ENCODE results near the gene FOXR1. TPM values are rescaled to one million over a fixed set of nuclear protein-coding genes. Genes with fewer than 3 reads are reported as not detected.
A peak's percentile ranks its signal among the peaks of the same experiment; 100 is the strongest.

FOXR1 gene
- total and polyA plus RNA-seq, 12 donors = 0.22 TPM; not detected in 11

- intact Hi-C loops (cut with DNase I) = no loop called here
- no peak for TF ChIP-seq POLR2A (IDR thresholded peaks at IDR 0.05)
- TF ChIP-seq, protein P1, sequence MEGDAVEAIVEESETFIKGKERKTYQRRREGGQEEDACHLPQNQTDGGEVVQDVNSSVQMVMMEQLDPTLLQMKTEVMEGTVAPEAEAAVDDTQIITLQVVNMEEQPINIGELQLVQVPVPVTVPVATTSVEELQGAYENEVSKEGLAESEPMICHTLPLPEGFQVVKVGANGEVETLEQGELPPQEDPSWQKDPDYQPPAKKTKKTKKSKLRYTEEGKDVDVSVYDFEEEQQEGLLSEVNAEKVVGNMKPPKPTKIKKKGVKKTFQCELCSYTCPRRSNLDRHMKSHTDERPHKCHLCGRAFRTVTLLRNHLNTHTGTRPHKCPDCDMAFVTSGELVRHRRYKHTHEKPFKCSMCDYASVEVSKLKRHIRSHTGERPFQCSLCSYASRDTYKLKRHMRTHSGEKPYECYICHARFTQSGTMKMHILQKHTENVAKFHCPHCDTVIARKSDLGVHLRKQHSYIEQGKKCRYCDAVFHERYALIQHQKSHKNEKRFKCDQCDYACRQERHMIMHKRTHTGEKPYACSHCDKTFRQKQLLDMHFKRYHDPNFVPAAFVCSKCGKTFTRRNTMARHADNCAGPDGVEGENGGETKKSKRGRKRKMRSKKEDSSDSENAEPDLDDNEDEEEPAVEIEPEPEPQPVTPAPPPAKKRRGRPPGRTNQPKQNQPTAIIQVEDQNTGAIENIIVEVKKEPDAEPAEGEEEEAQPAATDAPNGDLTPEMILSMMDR (IDR thresholded peaks at IDR 0.05) = no peak
- 56 to 70% (median 60%) methylated on average over 7 to 8 of the region's 8 CpGs for WGBS, 4 donors
- H3K27ac ChIP-seq = no peak overlapping the region
- H3K27me3 ChIP-seq = no peaks in the 10 kb centered on the region
- H3K36me3 ChIP-seq (replicated peaks in 1 of 2) = no peaks in the 10 kb centered on the region
- no peak for DNase-seq
- no peak overlapping the region for H3K4me3 ChIP-seq
- H3K9me3 ChIP-seq (replicated peaks in 1 of 3) = no peaks in the 10 kb centered on the region
- H3K4me1 ChIP-seq (replicated peaks in 1 of 2) = no peaks in the 10 kb centered on the region
Observed at GRCh38 chr11:118939404-118939915, 32.1 kb upstream of the FOXR1 start.

- Histone ChIP-seq H3K4me1 (replicated peaks in 1 of 2) (no peaks in the 10 kb centered on the region), H3K27ac (no peak overlapping the region), H3K36me3 (replicated peaks in 1 of 2) (no peaks in the 10 kb centered on the region), H3K27me3 (no peaks in the 10 kb centered on the region), H3K4me3 (no peak overlapping the region), H3K9me3 (replicated peaks in 1 of 3) (no peaks in the 10 kb centered on the region)
- intact Hi-C loops (cut with DNase I) = no loop called here
- peak in 3 of 7 donors; percentile 21 to 32 (median 29) for DNase-seq
- WGBS, 4 donors = 54 to 73% (median 55%) methylated on average over 8 to 13 of the region's 13 CpGs
- TF ChIP-seq, protein P1 (IDR thresholded peaks at IDR 0.05) = no peak
- no peak for TF ChIP-seq POLR2A (IDR thresholded peaks at IDR 0.05)
Observed at GRCh38 chr11:118939953-118940598, 31.5 kb upstream of the FOXR1 start.

DNA sequence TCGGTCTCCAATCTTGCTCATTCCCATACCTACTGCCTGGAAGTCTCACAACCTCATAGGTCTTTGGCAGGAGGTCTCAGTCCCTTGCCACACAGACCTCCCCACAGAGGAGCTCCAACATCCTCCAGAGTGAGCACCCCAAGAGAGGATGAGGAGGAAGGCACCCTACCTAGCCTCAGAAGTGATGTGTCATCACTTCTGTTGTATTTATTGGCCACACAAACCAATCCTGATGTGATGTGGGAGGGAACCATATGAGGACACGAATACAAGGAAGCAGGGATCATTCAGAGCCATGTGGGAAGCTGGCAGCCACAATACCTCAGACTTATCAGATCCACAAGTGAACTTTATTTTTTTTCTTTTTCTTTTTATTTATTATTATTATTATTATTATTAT is 24.5 kb upstream of the FOXR1 start:
- Histone ChIP-seq H3K27me3 (no peaks in the 10 kb centered on the region), H3K36me3 (replicated peaks in 1 of 2) (no peaks in the 10 kb centered on the region), H3K4me3 (no peak overlapping the region), H3K9me3 (replicated peaks in 1 of 3) (no peaks in the 10 kb centered on the region), H3K4me1 (replicated peaks in 1 of 2) (no peaks in the 10 kb centered on the region), H3K27ac (no peak overlapping the region)
- 34 to 64% (median 37%) methylated on average over 1 to 2 of the region's 2 CpGs for WGBS, 4 donors
- DNase-seq = no peak
- TF ChIP-seq, protein P1 (IDR thresholded peaks at IDR 0.05) = no peak
- no peak for TF ChIP-seq POLR2A (IDR thresholded peaks at IDR 0.05)
- intact Hi-C loops (cut with DNase I) = no loop called here

DNA sequence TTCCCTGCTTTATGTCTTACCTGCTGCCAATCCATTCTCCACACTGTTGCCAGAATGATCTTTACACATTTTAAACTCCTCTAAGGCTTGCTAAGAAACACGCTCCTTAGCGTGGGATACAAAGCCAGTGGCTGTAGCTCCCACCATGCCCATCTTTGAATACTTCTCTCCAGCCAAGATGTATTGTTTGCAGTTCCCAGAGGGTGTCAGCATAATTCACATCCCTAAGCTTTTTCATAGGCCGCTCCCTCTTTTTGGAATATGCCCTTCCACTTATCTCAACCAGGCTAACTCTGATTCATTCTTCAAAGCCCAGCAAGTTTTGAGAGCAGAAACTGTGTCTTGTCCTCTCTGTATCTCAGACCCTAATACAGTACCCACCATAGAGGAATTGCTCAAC is 23.6 kb upstream of the FOXR1 start:
- 50 to 57% (median 52%) methylated on average over 3 of the region's 3 CpGs for WGBS, 4 donors
- no peak overlapping the region for H3K4me3 ChIP-seq
- H3K27me3 ChIP-seq = no peaks in the 10 kb centered on the region
- intact Hi-C loops (cut with DNase I) = no loop called here
- TF ChIP-seq, protein P1 (IDR thresholded peaks at IDR 0.05) = no peak
- no peak for TF ChIP-seq POLR2A (IDR thresholded peaks at IDR 0.05)
- H3K36me3 ChIP-seq (replicated peaks in 1 of 2) = no peaks in the 10 kb centered on the region
- DNase-seq = no peak
- H3K9me3 ChIP-seq (replicated peaks in 1 of 3) = no peaks in the 10 kb centered on the region
- no peaks in the 10 kb centered on the region for H3K4me1 ChIP-seq (replicated peaks in 1 of 2)
- peak overlapping the region in 2 of 5 donors; percentile 47 to 49 for H3K27ac ChIP-seq
